Measurements from ENCODE around the gene TGFBR3L.

TGFBR3L gene

DNA sequence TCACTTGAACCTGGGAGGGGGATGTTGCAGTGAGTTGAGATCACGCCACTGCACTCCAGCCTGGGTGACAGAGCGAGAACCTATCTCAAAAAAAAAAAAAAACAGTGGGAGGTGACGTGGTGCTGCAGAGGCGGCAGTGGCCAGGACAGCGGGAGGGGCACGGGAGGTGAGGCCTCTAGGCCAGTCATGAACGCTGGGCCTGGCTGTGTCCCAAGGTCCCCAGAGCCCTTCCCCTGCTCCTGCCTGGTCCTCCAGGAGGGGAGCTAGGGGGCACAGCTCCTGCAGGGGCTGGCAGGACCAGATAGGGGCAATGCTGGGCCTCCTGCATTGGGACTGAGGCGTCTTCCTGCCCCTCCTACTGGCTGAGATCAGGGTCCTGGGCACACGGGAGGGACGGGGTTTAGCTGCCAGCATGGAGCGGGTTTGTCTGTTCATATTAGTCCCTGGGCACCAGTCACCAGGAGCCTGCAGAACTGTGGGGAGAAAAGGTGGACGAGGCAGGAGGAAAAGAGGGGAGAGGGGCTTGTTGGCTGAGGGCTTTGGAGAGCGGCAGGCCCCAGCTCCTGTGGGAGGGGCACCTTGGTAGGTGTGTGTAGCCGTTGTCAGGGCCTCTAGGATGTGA, 6.4 kb upstream of the TGFBR3L start:
- no peak for ATAC-seq
- TF ChIP-seq ZFP3 (CRISPR knock-in tag; IDR thresholded peaks at IDR 0.05) (no peak), BACH2 (CRISPR knock-in tag; IDR thresholded peaks at IDR 0.05; ENCODE audit: borderline replicate concordance) (no peak), CSDC2 (CRISPR knock-in tag; IDR thresholded peaks at IDR 0.05) (no peak), ZC3H10 (CRISPR knock-in tag; IDR thresholded peaks at IDR 0.05) (no peak)
- TF ChIP-seq, protein P1, sequence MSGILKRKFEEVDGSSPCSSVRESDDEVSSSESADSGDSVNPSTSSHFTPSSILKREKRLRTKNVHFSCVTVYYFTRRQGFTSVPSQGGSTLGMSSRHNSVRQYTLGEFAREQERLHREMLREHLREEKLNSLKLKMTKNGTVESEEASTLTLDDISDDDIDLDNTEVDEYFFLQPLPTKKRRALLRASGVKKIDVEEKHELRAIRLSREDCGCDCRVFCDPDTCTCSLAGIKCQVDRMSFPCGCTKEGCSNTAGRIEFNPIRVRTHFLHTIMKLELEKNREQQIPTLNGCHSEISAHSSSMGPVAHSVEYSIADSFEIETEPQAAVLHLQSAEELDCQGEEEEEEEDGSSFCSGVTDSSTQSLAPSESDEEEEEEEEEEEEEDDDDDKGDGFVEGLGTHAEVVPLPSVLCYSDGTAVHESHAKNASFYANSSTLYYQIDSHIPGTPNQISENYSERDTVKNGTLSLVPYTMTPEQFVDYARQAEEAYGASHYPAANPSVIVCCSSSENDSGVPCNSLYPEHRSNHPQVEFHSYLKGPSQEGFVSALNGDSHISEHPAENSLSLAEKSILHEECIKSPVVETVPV (CRISPR knock-in tag; IDR thresholded peaks at IDR 0.05) = no peak

DNA sequence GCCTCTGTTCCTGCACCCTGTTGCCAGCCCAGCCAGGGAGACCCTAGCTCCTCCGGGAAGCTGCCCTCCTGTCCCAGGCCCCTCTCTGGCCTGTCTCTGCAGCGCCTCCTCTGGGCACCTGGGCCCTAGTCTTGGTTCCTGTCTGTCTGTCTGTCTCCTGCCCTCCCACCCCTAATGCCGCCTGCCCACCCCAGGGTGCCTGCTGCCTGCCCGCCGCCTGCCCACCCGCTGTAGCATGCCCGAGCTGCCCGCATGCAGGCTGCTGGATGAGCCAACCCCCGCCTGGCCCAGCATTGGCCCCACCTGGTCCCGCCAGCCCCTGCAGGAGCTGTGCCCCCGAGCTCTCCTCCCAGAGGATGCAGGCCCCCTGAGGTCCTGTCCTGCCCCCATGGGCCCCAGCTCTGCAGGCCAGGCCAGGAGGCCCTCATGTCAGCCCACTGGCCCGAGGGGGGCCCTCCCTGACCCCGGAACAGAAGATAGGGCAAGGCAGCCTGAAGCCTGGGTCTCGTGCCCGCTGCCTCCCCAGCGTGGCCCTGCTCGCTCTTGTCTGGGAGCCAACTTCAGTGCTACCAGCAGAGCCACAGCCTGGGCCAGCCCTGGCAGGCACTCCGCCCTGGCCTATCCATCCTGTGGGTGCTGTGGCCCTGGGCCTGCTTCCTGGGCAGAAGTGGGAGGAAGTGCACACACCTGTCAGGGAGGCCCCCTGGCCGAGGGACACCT, 5.7 kb upstream of the TGFBR3L start:
- ATAC-seq = no peak
- no peak for TF ChIP-seq OSR1 (CRISPR knock-in tag; IDR thresholded peaks at IDR 0.05)
- TF ChIP-seq, protein P2, sequence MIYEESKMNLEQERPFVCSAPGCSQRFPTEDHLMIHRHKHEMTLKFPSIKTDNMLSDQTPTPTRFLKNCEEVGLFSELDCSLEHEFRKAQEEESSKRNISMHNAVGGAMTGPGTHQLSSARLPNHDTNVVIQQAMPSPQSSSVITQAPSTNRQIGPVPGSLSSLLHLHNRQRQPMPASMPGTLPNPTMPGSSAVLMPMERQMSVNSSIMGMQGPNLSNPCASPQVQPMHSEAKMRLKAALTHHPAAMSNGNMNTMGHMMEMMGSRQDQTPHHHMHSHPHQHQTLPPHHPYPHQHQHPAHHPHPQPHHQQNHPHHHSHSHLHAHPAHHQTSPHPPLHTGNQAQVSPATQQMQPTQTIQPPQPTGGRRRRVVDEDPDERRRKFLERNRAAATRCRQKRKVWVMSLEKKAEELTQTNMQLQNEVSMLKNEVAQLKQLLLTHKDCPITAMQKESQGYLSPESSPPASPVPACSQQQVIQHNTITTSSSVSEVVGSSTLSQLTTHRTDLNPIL (CRISPR knock-in tag; IDR thresholded peaks at IDR 0.05; ENCODE audit: low read depth) = no peak
- no peak for TF ChIP-seq ZNF8 (CRISPR knock-in tag; IDR thresholded peaks at IDR 0.05)
- no peak for TF ChIP-seq CSDC2 (CRISPR knock-in tag; IDR thresholded peaks at IDR 0.05)
- no peak for TF ChIP-seq TCF4 (CRISPR knock-in tag; IDR thresholded peaks at IDR 0.05; ENCODE audit: borderline replicate concordance)
- TF ChIP-seq, protein P3, sequence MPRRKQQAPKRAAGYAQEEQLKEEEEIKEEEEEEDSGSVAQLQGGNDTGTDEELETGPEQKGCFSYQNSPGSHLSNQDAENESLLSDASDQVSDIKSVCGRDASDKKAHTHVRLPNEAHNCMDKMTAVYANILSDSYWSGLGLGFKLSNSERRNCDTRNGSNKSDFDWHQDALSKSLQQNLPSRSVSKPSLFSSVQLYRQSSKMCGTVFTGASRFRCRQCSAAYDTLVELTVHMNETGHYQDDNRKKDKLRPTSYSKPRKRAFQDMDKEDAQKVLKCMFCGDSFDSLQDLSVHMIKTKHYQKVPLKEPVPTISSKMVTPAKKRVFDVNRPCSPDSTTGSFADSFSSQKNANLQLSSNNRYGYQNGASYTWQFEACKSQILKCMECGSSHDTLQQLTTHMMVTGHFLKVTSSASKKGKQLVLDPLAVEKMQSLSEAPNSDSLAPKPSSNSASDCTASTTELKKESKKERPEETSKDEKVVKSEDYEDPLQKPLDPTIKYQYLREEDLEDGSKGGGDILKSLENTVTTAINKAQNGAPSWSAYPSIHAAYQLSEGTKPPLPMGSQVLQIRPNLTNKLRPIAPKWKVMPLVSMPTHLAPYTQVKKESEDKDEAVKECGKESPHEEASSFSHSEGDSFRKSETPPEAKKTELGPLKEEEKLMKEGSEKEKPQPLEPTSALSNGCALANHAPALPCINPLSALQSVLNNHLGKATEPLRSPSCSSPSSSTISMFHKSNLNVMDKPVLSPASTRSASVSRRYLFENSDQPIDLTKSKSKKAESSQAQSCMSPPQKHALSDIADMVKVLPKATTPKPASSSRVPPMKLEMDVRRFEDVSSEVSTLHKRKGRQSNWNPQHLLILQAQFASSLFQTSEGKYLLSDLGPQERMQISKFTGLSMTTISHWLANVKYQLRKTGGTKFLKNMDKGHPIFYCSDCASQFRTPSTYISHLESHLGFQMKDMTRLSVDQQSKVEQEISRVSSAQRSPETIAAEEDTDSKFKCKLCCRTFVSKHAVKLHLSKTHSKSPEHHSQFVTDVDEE (CRISPR knock-in tag; IDR thresholded peaks at IDR 0.05) = no peak
- TF ChIP-seq ZFP30 (CRISPR knock-in tag; IDR thresholded peaks at IDR 0.05) = no peak
- TF ChIP-seq, protein P1 (CRISPR knock-in tag; IDR thresholded peaks at IDR 0.05) = no peak
- TF ChIP-seq ISL1 (CRISPR knock-in tag; IDR thresholded peaks at IDR 0.05) = no peak
- TF ChIP-seq, protein P4, sequence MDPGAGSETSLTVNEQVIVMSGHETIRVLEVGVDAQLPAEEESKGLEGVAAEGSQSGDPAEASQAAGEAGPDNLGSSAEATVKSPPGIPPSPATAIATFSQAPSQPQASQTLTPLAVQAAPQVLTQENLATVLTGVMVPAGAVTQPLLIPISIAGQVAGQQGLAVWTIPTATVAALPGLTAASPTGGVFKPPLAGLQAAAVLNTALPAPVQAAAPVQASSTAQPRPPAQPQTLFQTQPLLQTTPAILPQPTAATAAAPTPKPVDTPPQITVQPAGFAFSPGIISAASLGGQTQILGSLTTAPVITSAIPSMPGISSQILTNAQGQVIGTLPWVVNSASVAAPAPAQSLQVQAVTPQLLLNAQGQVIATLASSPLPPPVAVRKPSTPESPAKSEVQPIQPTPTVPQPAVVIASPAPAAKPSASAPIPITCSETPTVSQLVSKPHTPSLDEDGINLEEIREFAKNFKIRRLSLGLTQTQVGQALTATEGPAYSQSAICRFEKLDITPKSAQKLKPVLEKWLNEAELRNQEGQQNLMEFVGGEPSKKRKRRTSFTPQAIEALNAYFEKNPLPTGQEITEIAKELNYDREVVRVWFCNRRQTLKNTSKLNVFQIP (CRISPR knock-in tag; IDR thresholded peaks at IDR 0.05; ENCODE audit: borderline replicate concordance, low read depth) = no peak
- no peak for TF ChIP-seq GLIS3 (CRISPR knock-in tag; IDR thresholded peaks at IDR 0.05)
- no peak for TF ChIP-seq ARNTL (CRISPR knock-in tag; IDR thresholded peaks at IDR 0.05; ENCODE audit: borderline replicate concordance, low read depth)
- no peak for TF ChIP-seq RARB (CRISPR knock-in tag; IDR thresholded peaks at IDR 0.05)
- TF ChIP-seq BACH2 (CRISPR knock-in tag; IDR thresholded peaks at IDR 0.05; ENCODE audit: borderline replicate concordance) = no peak
- TF ChIP-seq TOX (CRISPR knock-in tag; IDR thresholded peaks at IDR 0.05; ENCODE audit: borderline replicate concordance) = no peak
- TF ChIP-seq ESRRG (CRISPR knock-in tag; IDR thresholded peaks at IDR 0.05) = no peak
- TF ChIP-seq PPARA (CRISPR knock-in tag; IDR thresholded peaks at IDR 0.05; ENCODE audit: borderline replicate concordance) = no peak

DNA sequence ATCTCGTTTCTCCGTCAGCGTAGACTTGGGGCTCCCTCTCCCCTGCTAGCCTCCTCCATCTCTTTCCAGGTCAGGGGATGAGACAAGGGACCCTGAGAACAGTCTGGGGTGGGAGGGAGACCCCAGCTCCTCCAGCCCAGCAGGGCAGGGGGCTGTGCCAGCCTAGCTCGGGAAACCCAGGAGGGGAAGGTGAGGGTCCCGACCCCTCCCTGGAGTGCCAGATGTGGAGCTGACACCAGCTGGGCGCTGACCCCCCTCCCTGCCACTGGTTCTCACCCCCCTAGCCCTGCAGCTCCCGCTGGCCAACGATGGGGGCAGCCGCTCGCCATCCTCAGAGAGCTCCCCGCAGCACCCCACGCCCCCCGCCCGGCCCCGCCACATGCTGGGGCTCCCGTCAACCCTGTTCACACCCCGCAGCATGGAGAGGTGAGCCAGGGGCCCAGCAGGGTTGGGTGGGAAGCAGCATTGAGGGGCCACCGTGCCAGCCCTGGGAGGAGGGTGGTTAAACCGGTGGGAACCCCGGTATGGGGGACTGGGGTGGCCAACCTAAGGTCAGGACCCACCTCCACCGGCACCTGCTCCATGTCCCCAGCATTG, 5.1 kb upstream of the TGFBR3L start:
- ATAC-seq = no peak
- TF ChIP-seq ZNF70 (CRISPR knock-in tag; IDR thresholded peaks at IDR 0.05) (no peak), PPARA (CRISPR knock-in tag; IDR thresholded peaks at IDR 0.05; ENCODE audit: borderline replicate concordance) (no peak), ZC3H10 (CRISPR knock-in tag; IDR thresholded peaks at IDR 0.05) (no peak), ESRRG (CRISPR knock-in tag; IDR thresholded peaks at IDR 0.05) (no peak), TCF4 (CRISPR knock-in tag; IDR thresholded peaks at IDR 0.05; ENCODE audit: borderline replicate concordance) (no peak), ZNF8 (CRISPR knock-in tag; IDR thresholded peaks at IDR 0.05) (no peak)
- TF ChIP-seq, protein P5, sequence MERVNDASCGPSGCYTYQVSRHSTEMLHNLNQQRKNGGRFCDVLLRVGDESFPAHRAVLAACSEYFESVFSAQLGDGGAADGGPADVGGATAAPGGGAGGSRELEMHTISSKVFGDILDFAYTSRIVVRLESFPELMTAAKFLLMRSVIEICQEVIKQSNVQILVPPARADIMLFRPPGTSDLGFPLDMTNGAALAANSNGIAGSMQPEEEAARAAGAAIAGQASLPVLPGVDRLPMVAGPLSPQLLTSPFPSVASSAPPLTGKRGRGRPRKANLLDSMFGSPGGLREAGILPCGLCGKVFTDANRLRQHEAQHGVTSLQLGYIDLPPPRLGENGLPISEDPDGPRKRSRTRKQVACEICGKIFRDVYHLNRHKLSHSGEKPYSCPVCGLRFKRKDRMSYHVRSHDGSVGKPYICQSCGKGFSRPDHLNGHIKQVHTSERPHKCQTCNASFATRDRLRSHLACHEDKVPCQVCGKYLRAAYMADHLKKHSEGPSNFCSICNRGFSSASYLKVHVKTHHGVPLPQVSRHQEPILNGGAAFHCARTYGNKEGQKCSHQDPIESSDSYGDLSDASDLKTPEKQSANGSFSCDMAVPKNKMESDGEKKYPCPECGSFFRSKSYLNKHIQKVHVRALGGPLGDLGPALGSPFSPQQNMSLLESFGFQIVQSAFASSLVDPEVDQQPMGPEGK (CRISPR knock-in tag; IDR thresholded peaks at IDR 0.05; ENCODE audit: borderline replicate concordance) = no peak
- TF ChIP-seq, protein P4 (CRISPR knock-in tag; IDR thresholded peaks at IDR 0.05; ENCODE audit: borderline replicate concordance, low read depth) = no peak

All from SK-N-SH treated with all-trans-retinoic acid at 6 μM for 48 hours (cell line).